Loucy (cell line): ENCODE measurements around the gene BCAM.

Experiments
- EZH2phosphoT487 ChIP-seq: fragments of 200-600 bp; IDR thresholded peaks from 2 replicates; pipeline ENCODE4 v1.6.1; 2018; ENCODE audit warnings: antibody characterized with exemption, mild to moderate bottlenecking, moderate library complexity, borderline replicate concordance
- TF ChIP-seq, protein P1 (sequence below): fragments of 200-600 bp; sonication (generic); conservative IDR thresholded peaks from 2 replicates; pipeline ENCODE4 v1.5.1; 2014; ENCODE audit warnings: mild to moderate bottlenecking, antibody characterized with exemption, low read length

DNA sequence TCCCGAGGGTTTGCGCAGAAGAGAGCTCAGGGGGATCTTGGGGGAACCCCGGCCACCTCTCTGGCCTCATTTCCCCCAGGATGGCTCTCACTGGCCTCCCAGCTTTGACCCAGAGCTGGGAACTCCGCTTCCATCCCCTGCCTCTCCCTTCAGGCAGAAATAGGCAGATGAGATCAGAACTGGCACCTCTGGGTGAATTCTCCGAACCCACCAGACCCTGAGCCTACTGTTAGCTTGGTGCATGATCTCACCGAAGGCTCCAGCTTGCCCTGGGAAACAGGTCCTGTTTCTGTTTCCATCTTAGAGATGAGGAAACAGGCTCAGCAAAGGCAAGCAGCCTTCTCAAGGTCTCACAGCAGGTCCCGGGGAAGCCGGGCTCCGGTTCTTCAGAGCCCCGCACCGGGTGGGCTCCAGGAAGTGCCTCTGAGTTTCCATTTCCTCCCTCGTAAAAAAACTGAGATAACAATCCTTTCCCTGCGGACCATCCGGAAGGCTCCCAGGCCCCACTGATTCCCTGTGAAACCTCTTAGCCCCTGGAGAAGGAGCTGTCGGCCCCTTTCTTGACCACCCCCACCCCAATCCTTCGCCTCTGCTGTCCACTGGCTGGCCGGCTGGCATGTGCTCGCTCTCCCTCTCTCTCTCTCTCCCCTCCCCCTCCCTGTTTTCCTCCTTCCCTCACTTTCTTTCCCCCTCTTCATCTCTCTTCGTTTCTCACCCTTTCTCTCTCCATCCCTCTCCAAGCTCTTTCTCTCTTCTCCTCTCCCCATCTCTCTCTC lies 39.3 kb downstream of the BCAM start:
- TF ChIP-seq, protein P1, sequence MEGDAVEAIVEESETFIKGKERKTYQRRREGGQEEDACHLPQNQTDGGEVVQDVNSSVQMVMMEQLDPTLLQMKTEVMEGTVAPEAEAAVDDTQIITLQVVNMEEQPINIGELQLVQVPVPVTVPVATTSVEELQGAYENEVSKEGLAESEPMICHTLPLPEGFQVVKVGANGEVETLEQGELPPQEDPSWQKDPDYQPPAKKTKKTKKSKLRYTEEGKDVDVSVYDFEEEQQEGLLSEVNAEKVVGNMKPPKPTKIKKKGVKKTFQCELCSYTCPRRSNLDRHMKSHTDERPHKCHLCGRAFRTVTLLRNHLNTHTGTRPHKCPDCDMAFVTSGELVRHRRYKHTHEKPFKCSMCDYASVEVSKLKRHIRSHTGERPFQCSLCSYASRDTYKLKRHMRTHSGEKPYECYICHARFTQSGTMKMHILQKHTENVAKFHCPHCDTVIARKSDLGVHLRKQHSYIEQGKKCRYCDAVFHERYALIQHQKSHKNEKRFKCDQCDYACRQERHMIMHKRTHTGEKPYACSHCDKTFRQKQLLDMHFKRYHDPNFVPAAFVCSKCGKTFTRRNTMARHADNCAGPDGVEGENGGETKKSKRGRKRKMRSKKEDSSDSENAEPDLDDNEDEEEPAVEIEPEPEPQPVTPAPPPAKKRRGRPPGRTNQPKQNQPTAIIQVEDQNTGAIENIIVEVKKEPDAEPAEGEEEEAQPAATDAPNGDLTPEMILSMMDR = no peak
- TF ChIP-seq EZH2phosphoT487 = no peak
